ENCODE data around the gene TMCO1. TPM values are rescaled to one million over a fixed set of nuclear protein-coding genes. Genes with fewer than 3 reads are reported as not detected.

The TMCO1 gene
- total and polyA plus RNA-seq, 2 of the 13 experiments (the other 11 are each of a cell fraction or from before 2014, with no cell fraction given): 106 to 119 TPM

DNA sequence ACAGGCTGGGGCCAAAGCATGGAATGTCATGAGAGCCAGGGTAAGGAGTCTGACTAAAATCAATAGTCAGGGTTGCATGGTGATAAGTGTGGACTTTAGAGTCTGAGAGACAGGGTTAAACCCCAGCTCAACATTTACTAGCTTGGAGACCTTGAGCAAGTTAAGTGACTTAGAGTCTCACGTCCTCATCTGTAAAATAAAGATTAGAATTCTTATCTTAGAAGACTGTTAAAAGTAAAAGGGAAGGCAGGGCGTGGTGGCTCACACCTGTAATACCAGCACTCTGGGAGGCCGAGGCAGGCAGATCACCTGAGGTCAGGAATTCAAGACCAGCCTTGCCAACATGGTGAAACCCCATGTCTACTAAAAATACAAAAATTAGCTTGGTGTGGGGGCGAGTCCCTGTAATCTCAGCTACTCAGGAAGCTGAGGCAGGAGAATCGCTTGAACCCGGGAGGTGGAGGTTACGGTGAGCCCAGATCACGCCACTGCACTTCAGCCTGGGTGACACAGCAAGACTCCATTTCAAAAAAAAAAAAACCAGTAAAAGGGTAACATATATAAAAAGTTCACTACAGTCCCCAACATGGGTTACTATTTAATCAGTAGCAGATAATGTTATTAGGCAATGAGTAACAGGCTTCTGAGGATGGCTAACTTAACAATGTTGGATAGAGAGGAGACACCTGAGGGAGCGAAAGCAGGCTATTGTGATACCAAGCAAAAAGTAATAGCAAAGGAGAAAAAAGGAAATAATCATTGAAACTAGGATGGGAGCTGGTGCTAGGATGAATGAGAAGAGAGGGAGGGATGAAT, 20.8 kb downstream of the TMCO1 start (continued):
- TF ChIP-seq RXRA (CRISPR knock-in tag; IDR thresholded peaks at IDR 0.05): no peak
- TF ChIP-seq NFE2L1 (CRISPR knock-in tag; IDR thresholded peaks at IDR 0.05; ENCODE audit: borderline replicate concordance): no peak
- TF ChIP-seq KLF6 (CRISPR knock-in tag; IDR thresholded peaks at IDR 0.05): no peak
- no peak for TF ChIP-seq ARNT (IDR thresholded peaks at IDR 0.05)
- TF ChIP-seq BRCA1 (CRISPR knock-in tag; IDR thresholded peaks at IDR 0.05): no peak
- TF ChIP-seq TOPORS (CRISPR knock-in tag; IDR thresholded peaks at IDR 0.05): no peak
- TF ChIP-seq SP2 (CRISPR knock-in tag; IDR thresholded peaks at IDR 0.05): no peak
- TF ChIP-seq ZNF652 (CRISPR knock-in tag; IDR thresholded peaks at IDR 0.05; ENCODE audit: borderline replicate concordance, low read depth): peak; percentile 69
- no peak for TF ChIP-seq MZF1 (CRISPR knock-in tag; IDR thresholded peaks at IDR 0.05; ENCODE audit: borderline replicate concordance)
- TF ChIP-seq, protein P1, sequence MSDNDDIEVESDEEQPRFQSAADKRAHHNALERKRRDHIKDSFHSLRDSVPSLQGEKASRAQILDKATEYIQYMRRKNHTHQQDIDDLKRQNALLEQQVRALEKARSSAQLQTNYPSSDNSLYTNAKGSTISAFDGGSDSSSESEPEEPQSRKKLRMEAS (IDR thresholded peaks at IDR 0.05): no peak
- TF ChIP-seq ZBTB42 (CRISPR knock-in tag; IDR thresholded peaks at IDR 0.05): no peak
- 0 out of 2 replicates have a peak, but pooled peaks have one; percentile 20 for TF ChIP-seq HDAC1 (CRISPR knock-in tag; IDR thresholded peaks at IDR 0.05)
- TF ChIP-seq, protein P2, sequence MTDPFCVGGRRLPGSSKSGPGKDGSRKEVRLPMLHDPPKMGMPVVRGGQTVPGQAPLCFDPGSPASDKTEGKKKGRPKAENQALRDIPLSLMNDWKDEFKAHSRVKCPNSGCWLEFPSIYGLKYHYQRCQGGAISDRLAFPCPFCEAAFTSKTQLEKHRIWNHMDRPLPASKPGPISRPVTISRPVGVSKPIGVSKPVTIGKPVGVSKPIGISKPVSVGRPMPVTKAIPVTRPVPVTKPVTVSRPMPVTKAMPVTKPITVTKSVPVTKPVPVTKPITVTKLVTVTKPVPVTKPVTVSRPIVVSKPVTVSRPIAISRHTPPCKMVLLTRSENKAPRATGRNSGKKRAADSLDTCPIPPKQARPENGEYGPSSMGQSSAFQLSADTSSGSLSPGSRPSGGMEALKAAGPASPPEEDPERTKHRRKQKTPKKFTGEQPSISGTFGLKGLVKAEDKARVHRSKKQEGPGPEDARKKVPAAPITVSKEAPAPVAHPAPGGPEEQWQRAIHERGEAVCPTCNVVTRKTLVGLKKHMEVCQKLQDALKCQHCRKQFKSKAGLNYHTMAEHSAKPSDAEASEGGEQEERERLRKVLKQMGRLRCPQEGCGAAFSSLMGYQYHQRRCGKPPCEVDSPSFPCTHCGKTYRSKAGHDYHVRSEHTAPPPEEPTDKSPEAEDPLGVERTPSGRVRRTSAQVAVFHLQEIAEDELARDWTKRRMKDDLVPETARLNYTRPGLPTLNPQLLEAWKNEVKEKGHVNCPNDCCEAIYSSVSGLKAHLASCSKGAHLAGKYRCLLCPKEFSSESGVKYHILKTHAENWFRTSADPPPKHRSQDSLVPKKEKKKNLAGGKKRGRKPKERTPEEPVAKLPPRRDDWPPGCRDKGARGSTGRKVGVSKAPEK (CRISPR knock-in tag; IDR thresholded peaks at IDR 0.05; ENCODE audit: borderline replicate concordance): no peak
- TF ChIP-seq TRIM24 (CRISPR knock-in tag; IDR thresholded peaks at IDR 0.05): no peak
- TF ChIP-seq ZFP62 (CRISPR knock-in tag; IDR thresholded peaks at IDR 0.05): no peak
- TF ChIP-seq, protein P3, sequence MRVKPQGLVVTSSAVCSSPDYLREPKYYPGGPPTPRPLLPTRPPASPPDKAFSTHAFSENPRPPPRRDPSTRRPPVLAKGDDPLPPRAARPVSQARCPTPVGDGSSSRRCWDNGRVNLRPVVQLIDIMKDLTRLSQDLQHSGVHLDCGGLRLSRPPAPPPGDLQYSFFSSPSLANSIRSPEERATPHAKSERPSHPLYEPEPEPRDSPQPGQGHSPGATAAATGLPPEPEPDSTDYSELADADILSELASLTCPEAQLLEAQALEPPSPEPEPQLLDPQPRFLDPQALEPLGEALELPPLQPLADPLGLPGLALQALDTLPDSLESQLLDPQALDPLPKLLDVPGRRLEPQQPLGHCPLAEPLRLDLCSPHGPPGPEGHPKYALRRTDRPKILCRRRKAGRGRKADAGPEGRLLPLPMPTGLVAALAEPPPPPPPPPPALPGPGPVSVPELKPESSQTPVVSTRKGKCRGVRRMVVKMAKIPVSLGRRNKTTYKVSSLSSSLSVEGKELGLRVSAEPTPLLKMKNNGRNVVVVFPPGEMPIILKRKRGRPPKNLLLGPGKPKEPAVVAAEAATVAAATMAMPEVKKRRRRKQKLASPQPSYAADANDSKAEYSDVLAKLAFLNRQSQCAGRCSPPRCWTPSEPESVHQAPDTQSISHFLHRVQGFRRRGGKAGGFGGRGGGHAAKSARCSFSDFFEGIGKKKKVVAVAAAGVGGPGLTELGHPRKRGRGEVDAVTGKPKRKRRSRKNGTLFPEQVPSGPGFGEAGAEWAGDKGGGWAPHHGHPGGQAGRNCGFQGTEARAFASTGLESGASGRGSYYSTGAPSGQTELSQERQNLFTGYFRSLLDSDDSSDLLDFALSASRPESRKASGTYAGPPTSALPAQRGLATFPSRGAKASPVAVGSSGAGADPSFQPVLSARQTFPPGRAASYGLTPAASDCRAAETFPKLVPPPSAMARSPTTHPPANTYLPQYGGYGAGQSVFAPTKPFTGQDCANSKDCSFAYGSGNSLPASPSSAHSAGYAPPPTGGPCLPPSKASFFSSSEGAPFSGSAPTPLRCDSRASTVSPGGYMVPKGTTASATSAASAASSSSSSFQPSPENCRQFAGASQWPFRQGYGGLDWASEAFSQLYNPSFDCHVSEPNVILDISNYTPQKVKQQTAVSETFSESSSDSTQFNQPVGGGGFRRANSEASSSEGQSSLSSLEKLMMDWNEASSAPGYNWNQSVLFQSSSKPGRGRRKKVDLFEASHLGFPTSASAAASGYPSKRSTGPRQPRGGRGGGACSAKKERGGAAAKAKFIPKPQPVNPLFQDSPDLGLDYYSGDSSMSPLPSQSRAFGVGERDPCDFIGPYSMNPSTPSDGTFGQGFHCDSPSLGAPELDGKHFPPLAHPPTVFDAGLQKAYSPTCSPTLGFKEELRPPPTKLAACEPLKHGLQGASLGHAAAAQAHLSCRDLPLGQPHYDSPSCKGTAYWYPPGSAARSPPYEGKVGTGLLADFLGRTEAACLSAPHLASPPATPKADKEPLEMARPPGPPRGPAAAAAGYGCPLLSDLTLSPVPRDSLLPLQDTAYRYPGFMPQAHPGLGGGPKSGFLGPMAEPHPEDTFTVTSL (CRISPR knock-in tag; IDR thresholded peaks at IDR 0.05; ENCODE audit: borderline replicate concordance): 0 out of 2 replicates have a peak, but pooled peaks have one; percentile 23
- TF ChIP-seq ZNF335 (CRISPR knock-in tag; IDR thresholded peaks at IDR 0.05): no peak
- TF ChIP-seq HOXA5 (CRISPR knock-in tag; IDR thresholded peaks at IDR 0.05): no peak
- peak; percentile 87 for TF ChIP-seq ONECUT2 (CRISPR knock-in tag; IDR thresholded peaks at IDR 0.05)
- TF ChIP-seq, protein P4, sequence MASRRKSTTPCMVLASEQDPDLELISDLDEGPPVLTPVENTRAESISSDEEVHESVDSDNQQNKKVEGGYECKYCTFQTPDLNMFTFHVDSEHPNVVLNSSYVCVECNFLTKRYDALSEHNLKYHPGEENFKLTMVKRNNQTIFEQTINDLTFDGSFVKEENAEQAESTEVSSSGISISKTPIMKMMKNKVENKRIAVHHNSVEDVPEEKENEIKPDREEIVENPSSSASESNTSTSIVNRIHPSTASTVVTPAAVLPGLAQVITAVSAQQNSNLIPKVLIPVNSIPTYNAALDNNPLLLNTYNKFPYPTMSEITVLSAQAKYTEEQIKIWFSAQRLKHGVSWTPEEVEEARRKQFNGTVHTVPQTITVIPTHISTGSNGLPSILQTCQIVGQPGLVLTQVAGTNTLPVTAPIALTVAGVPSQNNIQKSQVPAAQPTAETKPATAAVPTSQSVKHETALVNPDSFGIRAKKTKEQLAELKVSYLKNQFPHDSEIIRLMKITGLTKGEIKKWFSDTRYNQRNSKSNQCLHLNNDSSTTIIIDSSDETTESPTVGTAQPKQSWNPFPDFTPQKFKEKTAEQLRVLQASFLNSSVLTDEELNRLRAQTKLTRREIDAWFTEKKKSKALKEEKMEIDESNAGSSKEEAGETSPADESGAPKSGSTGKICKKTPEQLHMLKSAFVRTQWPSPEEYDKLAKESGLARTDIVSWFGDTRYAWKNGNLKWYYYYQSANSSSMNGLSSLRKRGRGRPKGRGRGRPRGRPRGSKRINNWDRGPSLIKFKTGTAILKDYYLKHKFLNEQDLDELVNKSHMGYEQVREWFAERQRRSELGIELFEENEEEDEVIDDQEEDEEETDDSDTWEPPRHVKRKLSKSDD (CRISPR knock-in tag; IDR thresholded peaks at IDR 0.05; ENCODE audit: low read depth): no peak

Data from HepG2 (cell line).